Uterus (tissue), 4 donors: ENCODE data around the gene WDR74. TPM values are rescaled to one million over a fixed set of nuclear protein-coding genes. Genes with fewer than 3 reads are reported as not detected.
"Not testable (repeated sequence)": the region's sequence is repeated elsewhere in the genome, so short reads cannot be mapped to it uniquely, and the experiment has no call there.

Source experiments
- DNase-seq, 2 donors: peaks; one replicate each; pipeline ENCODE4 v3.0.0-alpha.2; 2019 to 2020
- H3K27ac ChIP-seq, 2 donors: fragments of 200-600 bp; sonication (generic); 1 replicate in 1 of 2; 2 replicates in 1 of 2; pipeline ENCODE4 v1.5.1; 2016 to 2018
- H3K27me3 ChIP-seq, 2 donors: fragments of 200-600 bp; sonication (generic); one replicate each; pipeline ENCODE4 v1.5.1; 2018 to 2019; ENCODE audit warnings: control low read depth in 1 of 2
- H3K36me3 ChIP-seq, 2 donors: fragments of 200-600 bp; sonication (generic); one replicate each; pipeline ENCODE4 v1.5.1; 2019; ENCODE audit warnings: control low read depth in 1 of 2
- H3K4me1 ChIP-seq, 2 donors: fragments of 200-600 bp; sonication (generic); one replicate each; pipeline ENCODE4 v1.5.1; 2018 to 2019; ENCODE audit warnings: control low read depth in 1 of 2
- H3K4me3 ChIP-seq, 2 donors: fragments of 200-600 bp; sonication (generic); 1 replicate in 1 of 2; 2 replicates in 1 of 2; pipeline ENCODE4 v1.5.1; 2018 to 2019; ENCODE audit warnings: mild to moderate bottlenecking in 1 of 2
- H3K9me3 ChIP-seq, 2 donors: fragments of 200-600 bp; sonication (generic); one replicate each; pipeline ENCODE4 v1.5.1; 2019; ENCODE audit warnings: control low read depth in 1 of 2
- CTCF ChIP-seq, 4 experiments: fragments of 200-600 bp in 2 of 4; fragments of 450-650 bp in 2 of 4; sonication (generic) in 2 of 4; IDR thresholded peaks; one replicate each; pipeline ENCODE4 v1.5.1; 2016 to 2019; ENCODE audit warnings: antibody characterized with exemption in 4 of 4, mild to moderate bottlenecking in 2 of 4, moderate library complexity in 1 of 4
- POLR2A ChIP-seq, 2 donors: fragments of 450-650 bp; IDR thresholded peaks; one replicate each; pipeline ENCODE4 v1.6.1; 2016; ENCODE audit warnings: antibody characterized with exemption in 2 of 2, mild to moderate bottlenecking in 1 of 2, moderate library complexity in 1 of 2
- intact Hi-C: fragments of 100-400 bp; cut with DNase I; formaldehyde crosslinking; loops from one replicate; pipeline ENCODE4 v1.15.1; 2023; ENCODE audit warnings: low total_unique reads
- total RNA-seq, 4 donors: library from RNA; depleted of rRNA in 3 of 4; stranded (reverse); fragments of >200 nt in 3 of 4; gene quantifications; one replicate each; pipeline versions ENCODE4 v1.1.0 to v1.2.4, GENCODE V29; 2014 to 2023
- donor health status: DM: yes; HTN: yes; CAD: no.

WDR74 gene
- total RNA-seq, 4 donors from 2014 or later: 10.0 to 66.0 (median 35.0) TPM

GRCh38 chr11:62874851-62875250 lies 35.5 kb upstream of the WDR74 start:
- Histone ChIP-seq H3K36me3 (no peaks in the 10 kb centered on the region), H3K4me1 (peaks cover 5 to 10% of the 10 kb centered on the region in 2 donors), H3K4me3 (no peak overlapping the region), H3K9me3 (no peaks in the 10 kb centered on the region), H3K27me3 (no peaks in the 10 kb centered on the region), H3K27ac (no peak overlapping the region)
- DNase-seq: no peak
- no peak for TF ChIP-seq POLR2A (IDR thresholded peaks at IDR 0.05)
- TF ChIP-seq CTCF (IDR thresholded peaks at IDR 0.05): no peak
- intact Hi-C loops: no loop called here

- Histone ChIP-seq H3K27ac (no peak overlapping the region), H3K4me1 (no peaks in the 10 kb centered on the region), H3K27me3 (no peaks in the 10 kb centered on the region), H3K4me3 (no peak overlapping the region), H3K36me3 (no peaks in the 10 kb centered on the region), H3K9me3 (no peaks in the 10 kb centered on the region)
- intact Hi-C loops: no loop called here
- no peak for TF ChIP-seq CTCF (IDR thresholded peaks at IDR 0.05)
- no peak for TF ChIP-seq POLR2A (IDR thresholded peaks at IDR 0.05)
- DNase-seq: no peak
Measured at GRCh38 chr11:62865635-62866034, 26.2 kb upstream of the WDR74 start.

GRCh38 chr11:62863687-62864335 lies 24.4 kb upstream of the WDR74 start:
- TF ChIP-seq CTCF (IDR thresholded peaks at IDR 0.05) (no peak), POLR2A (IDR thresholded peaks at IDR 0.05) (no peak)
- no peaks in the 10 kb centered on the region for H3K9me3 ChIP-seq
- no peak overlapping the region for H3K27ac ChIP-seq
- H3K27me3 ChIP-seq: no peaks in the 10 kb centered on the region
- no peaks in the 10 kb centered on the region for H3K4me1 ChIP-seq
- intact Hi-C loops: loop anchor here (2.0 kb wide), 1 partner anchor 77 kb away; the partner anchor contains the start of gene TMEM179B
- no peak overlapping the region for H3K4me3 ChIP-seq
- H3K36me3 ChIP-seq: no peaks in the 10 kb centered on the region
- DNase-seq: no peak

GRCh38 chr11:62861564-62862192 lies 22.3 kb upstream of the WDR74 start:
- H3K27ac ChIP-seq, H3K4me3 ChIP-seq, DNase-seq, H3K27me3 ChIP-seq, H3K9me3 ChIP-seq, H3K36me3 ChIP-seq, H3K4me1 ChIP-seq: not testable (repeated sequence)
- intact Hi-C loops: loop anchor here (2.0 kb wide), 1 partner anchor 75 kb away; the partner anchor contains the start of gene TMEM179B

GRCh38 chr11:62860835-62861563 lies 21.6 kb upstream of the WDR74 start:
- Histone ChIP-seq H3K4me3 (no peak overlapping the region), H3K36me3 (no peaks in the 10 kb centered on the region), H3K27me3 (no peaks in the 10 kb centered on the region), H3K27ac (no peak overlapping the region), H3K9me3 (no peaks in the 10 kb centered on the region), H3K4me1 (peaks cover 0 to 5% of the 10 kb centered on the region in 2 donors)
- intact Hi-C loops: no loop called here
- no peak for DNase-seq
- TF ChIP-seq CTCF (IDR thresholded peaks at IDR 0.05) (no peak), POLR2A (IDR thresholded peaks at IDR 0.05) (no peak)

GRCh38 chr11:62859281-62859703 lies 19.9 kb upstream of the WDR74 start:
- H3K27ac ChIP-seq, DNase-seq, H3K4me3 ChIP-seq, H3K9me3 ChIP-seq, intact Hi-C loops, H3K36me3 ChIP-seq, H3K4me1 ChIP-seq, H3K27me3 ChIP-seq: not testable (repeated sequence)
